Liver (tissue), 9 donors: ENCODE results near the gene FASTK. TPM values are rescaled to one million over a fixed set of nuclear protein-coding genes. Genes with fewer than 3 reads are reported as not detected.

Source experiments
- DNase-seq: peaks from one replicate; pipeline ENCODE4 v3.0.0-alpha.2; 2017; ENCODE audit warnings: low spot score
- H3K27ac ChIP-seq, 2 donors: one replicate each; pipeline ENCODE4 v1.7.0; 2013; ENCODE audit warnings: inconsistent platforms in 2 of 2, low read length in 2 of 2, control low read depth in 1 of 2, low read depth in 1 of 2, mild to moderate bottlenecking in 1 of 2
- H3K27me3 ChIP-seq, 4 donors: one replicate each; pipeline versions ENCODE4 v1.6.1 to v1.7.0; 2013; ENCODE audit warnings: low read length in 3 of 4, inconsistent platforms in 1 of 4, mild to moderate bottlenecking in 1 of 4, moderate library complexity in 1 of 4; ENCODE audit not compliant: control insufficient read depth in 4 of 4, insufficient read depth in 4 of 4
- H3K36me3 ChIP-seq, 4 donors: one replicate each; pipeline versions ENCODE4 v1.6.1 to v1.7.0; 2013; ENCODE audit warnings: low read length in 3 of 4, mild to moderate bottlenecking in 3 of 4, low read depth in 1 of 4, moderate library complexity in 1 of 4; ENCODE audit not compliant: control insufficient read depth in 4 of 4, insufficient read depth in 3 of 4
- H3K4me1 ChIP-seq, 4 donors: one replicate each; pipeline versions ENCODE4 v1.6.1 to v1.7.0; 2013; ENCODE audit warnings: low read length in 3 of 4, mild to moderate bottlenecking in 3 of 4, moderate library complexity in 1 of 4; ENCODE audit not compliant: control insufficient read depth in 4 of 4, insufficient read depth in 4 of 4
- H3K4me3 ChIP-seq, 3 donors: one replicate each; pipeline versions ENCODE4 v1.6.1 to v1.7.0; 2013; ENCODE audit warnings: low read length in 3 of 3, control low read depth in 1 of 3, low read depth in 1 of 3, mild to moderate bottlenecking in 1 of 3
- H3K9ac ChIP-seq, 2 donors: one replicate each; pipeline ENCODE4 v1.7.0; 2013; ENCODE audit warnings: low read length in 2 of 2, mild to moderate bottlenecking in 2 of 2, moderate library complexity in 2 of 2, control low read depth in 1 of 2, low read depth in 1 of 2
- H3K9me3 ChIP-seq, 4 donors: one replicate each; pipeline versions ENCODE4 v1.6.1 to v1.7.0; 2013; ENCODE audit warnings: low read length in 3 of 4; ENCODE audit not compliant: control insufficient read depth in 4 of 4
- ATF3 ChIP-seq: IDR thresholded peaks from 2 replicates; pipeline ENCODE4 v1.6.1; 2016; ENCODE audit warnings: antibody characterized with exemption
- EGR1 ChIP-seq, 2 donors: IDR thresholded peaks; 2 replicates each; pipeline ENCODE4 v1.6.1; 2016 to 2018; ENCODE audit warnings: antibody characterized with exemption in 2 of 2, low read depth in 2 of 2
- FOXA1 ChIP-seq: IDR thresholded peaks from 2 replicates; pipeline ENCODE4 v1.6.1; 2016; ENCODE audit warnings: antibody characterized with exemption
- FOXA2 ChIP-seq: IDR thresholded peaks from 2 replicates; pipeline ENCODE4 v1.6.1; 2016; ENCODE audit warnings: antibody characterized with exemption
- GABPA ChIP-seq, 2 donors: IDR thresholded peaks in 1 of 2; conservative IDR thresholded peaks in 1 of 2; 2 replicates each; pipeline ENCODE4 v1.6.1; 2016; ENCODE audit warnings: antibody characterized with exemption in 2 of 2, mild to moderate bottlenecking in 1 of 2, moderate library complexity in 1 of 2
- HNF4A ChIP-seq, 2 donors: conservative IDR thresholded peaks; 2 replicates each; pipeline ENCODE4 v1.6.1; 2016; ENCODE audit warnings: antibody characterized with exemption in 2 of 2, mild to moderate bottlenecking in 2 of 2
- HNF4G ChIP-seq: IDR thresholded peaks from 2 replicates; pipeline ENCODE4 v1.6.1; 2016; ENCODE audit warnings: antibody characterized with exemption
- JUND ChIP-seq, 2 donors: IDR thresholded peaks; 2 replicates each; pipeline ENCODE4 v1.6.1; 2016; ENCODE audit warnings: antibody characterized with exemption in 2 of 2
- NR2F2 ChIP-seq: IDR thresholded peaks from 2 replicates; pipeline ENCODE4 v1.6.1; 2016; ENCODE audit warnings: antibody characterized with exemption
- RAD21 ChIP-seq, 2 donors: IDR thresholded peaks; 2 replicates each; pipeline ENCODE4 v1.6.1; 2016; ENCODE audit warnings: antibody characterized with exemption in 2 of 2, mild to moderate bottlenecking in 2 of 2
- REST ChIP-seq: IDR thresholded peaks from 2 replicates; pipeline ENCODE4 v1.6.1; 2016; ENCODE audit warnings: antibody characterized with exemption, mild to moderate bottlenecking
- RXRA ChIP-seq, 2 donors: IDR thresholded peaks; 2 replicates each; pipeline ENCODE4 v1.6.1; 2017 to 2018; ENCODE audit warnings: antibody characterized with exemption in 2 of 2, mild to moderate bottlenecking in 1 of 2
- SP1 ChIP-seq: IDR thresholded peaks from 2 replicates; pipeline ENCODE4 v1.6.1; 2018; ENCODE audit warnings: antibody characterized with exemption, mild to moderate bottlenecking
- TAF1 ChIP-seq: conservative IDR thresholded peaks from 2 replicates; pipeline ENCODE4 v1.6.1; 2016; ENCODE audit warnings: antibody characterized with exemption, mild to moderate bottlenecking
- YY1 ChIP-seq: IDR thresholded peaks from 2 replicates; pipeline ENCODE4 v1.6.1; 2016; ENCODE audit warnings: antibody characterized with exemption, mild to moderate bottlenecking
- WGBS: extraction: QIAGEN DNeasy Blood & Tissue Kit; methylation state at CpG from one replicate; pipeline ENCODE4 v1.1.7; 2013; 5-methylcytosine and 5-hydroxymethylcytosine counted together
- polyA plus RNA-seq, 2 donors: library from polyadenylated mRNA; stranded (reverse) in 1 of 2; unstranded in 1 of 2; fragments of 200-250 nt in 1 of 2; fragments of >200 nt in 1 of 2; fragmentation: Nextera tagmentation in 1 of 2; extraction: Ambion mirVana in 1 of 2; gene quantifications; one replicate each; pipeline versions ENCODE4 v1.2.1 to v1.2.3, GENCODE V29; 2013 to 2015
- total RNA-seq, 2 donors: library from RNA; depleted of rRNA; stranded (reverse); fragments of >200 nt; gene quantifications; one replicate each; pipeline ENCODE4 v1.2.3, GENCODE V29; 2014
- TF ChIP-seq, protein P1 (sequence below): IDR thresholded peaks from 2 replicates; pipeline ENCODE4 v1.6.1; 2016; ENCODE audit warnings: antibody characterized with exemption
- TF ChIP-seq, protein P2 (sequence below): fragments of 150-350 bp; IDR thresholded peaks from 2 replicates; pipeline ENCODE4 v1.5.1; 2017; ENCODE audit warnings: improper control_type of control experiment, low read depth, low read length; ENCODE audit not compliant: missing input control
- TF ChIP-seq, protein P3 (sequence below): IDR thresholded peaks from 2 replicates; pipeline ENCODE4 v1.6.1; 2016; ENCODE audit warnings: antibody characterized with exemption
- donor health status: healthy.
- donor health status: healthy.
- donor health status: healthy.
- donor health status: healthy.
- donor health status: healthy.

Gene FASTK
- total and polyA plus RNA-seq, 4 donors: 31.1 to 62.8 (median 43.7) TPM

GRCh38 chr7:151125470-151125845, 44.8 kb upstream of the FASTK start:
- TF ChIP-seq SP1 (no peak), ATF3 (no peak), FOXA1 (no peak), GABPA (IDR thresholded peaks at IDR 0.05 in 1 of 2, conservative IDR thresholded peaks at IDR 0.05 in 1 of 2) (no peak), RAD21 (IDR thresholded peaks at IDR 0.05) (no peak)
- TF ChIP-seq, protein P1, sequence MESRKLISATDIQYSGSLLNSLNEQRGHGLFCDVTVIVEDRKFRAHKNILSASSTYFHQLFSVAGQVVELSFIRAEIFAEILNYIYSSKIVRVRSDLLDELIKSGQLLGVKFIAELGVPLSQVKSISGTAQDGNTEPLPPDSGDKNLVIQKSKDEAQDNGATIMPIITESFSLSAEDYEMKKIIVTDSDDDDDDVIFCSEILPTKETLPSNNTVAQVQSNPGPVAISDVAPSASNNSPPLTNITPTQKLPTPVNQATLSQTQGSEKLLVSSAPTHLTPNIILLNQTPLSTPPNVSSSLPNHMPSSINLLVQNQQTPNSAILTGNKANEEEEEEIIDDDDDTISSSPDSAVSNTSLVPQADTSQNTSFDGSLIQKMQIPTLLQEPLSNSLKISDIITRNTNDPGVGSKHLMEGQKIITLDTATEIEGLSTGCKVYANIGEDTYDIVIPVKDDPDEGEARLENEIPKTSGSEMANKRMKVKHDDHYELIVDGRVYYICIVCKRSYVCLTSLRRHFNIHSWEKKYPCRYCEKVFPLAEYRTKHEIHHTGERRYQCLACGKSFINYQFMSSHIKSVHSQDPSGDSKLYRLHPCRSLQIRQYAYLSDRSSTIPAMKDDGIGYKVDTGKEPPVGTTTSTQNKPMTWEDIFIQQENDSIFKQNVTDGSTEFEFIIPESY: no peak
- TF ChIP-seq, protein P2, sequence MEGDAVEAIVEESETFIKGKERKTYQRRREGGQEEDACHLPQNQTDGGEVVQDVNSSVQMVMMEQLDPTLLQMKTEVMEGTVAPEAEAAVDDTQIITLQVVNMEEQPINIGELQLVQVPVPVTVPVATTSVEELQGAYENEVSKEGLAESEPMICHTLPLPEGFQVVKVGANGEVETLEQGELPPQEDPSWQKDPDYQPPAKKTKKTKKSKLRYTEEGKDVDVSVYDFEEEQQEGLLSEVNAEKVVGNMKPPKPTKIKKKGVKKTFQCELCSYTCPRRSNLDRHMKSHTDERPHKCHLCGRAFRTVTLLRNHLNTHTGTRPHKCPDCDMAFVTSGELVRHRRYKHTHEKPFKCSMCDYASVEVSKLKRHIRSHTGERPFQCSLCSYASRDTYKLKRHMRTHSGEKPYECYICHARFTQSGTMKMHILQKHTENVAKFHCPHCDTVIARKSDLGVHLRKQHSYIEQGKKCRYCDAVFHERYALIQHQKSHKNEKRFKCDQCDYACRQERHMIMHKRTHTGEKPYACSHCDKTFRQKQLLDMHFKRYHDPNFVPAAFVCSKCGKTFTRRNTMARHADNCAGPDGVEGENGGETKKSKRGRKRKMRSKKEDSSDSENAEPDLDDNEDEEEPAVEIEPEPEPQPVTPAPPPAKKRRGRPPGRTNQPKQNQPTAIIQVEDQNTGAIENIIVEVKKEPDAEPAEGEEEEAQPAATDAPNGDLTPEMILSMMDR: no peak
- no peak overlapping the region for H3K9ac ChIP-seq
- no peak for DNase-seq
- no peak overlapping the region for H3K27ac ChIP-seq
- H3K27me3 ChIP-seq: no peaks in the 10 kb centered on the region
- no peaks in the 10 kb centered on the region for H3K9me3 ChIP-seq
- H3K4me1 ChIP-seq: no peaks in the 10 kb centered on the region
- no peak overlapping the region for H3K4me3 ChIP-seq
- H3K36me3 ChIP-seq: peaks cover 2 to 30% (median 16%) of the 10 kb centered on the region in 4 donors
- 58% methylated on average over 22 of the region's 22 CpGs for WGBS

DNA sequence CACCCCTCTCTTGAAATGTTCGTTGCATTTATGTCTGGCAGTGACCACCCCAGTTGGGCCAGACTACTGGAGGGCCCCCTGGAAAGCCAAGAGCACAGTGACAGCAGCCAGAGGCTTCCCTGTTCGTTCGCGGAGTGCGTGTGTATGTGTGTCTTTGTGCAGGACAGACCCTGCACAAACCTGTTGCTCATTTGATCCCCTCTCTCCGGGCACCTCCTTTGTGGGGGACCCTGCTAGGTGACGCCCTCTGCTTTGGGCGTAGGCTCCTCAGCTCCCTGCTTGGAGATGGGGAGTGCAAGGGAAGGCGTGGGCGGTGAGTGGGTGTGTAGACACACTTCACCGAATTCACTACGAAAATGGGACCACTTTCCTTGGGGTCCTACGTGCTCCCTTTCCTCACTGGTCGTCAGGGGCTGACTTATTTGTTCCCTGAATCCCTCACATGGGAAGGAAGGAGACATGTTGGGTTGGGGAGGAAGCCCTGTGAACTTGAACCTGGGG, 44.3 kb upstream of the FASTK start:
- WGBS: 94% methylated on average over 14 of the region's 14 CpGs
- no peaks in the 10 kb centered on the region for H3K9me3 ChIP-seq
- DNase-seq: no peak
- H3K27ac ChIP-seq: no peak overlapping the region
- H3K27me3 ChIP-seq: no peaks in the 10 kb centered on the region
- no peak for TF ChIP-seq REST
- TF ChIP-seq, protein P3, sequence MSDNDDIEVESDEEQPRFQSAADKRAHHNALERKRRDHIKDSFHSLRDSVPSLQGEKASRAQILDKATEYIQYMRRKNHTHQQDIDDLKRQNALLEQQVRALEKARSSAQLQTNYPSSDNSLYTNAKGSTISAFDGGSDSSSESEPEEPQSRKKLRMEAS: no peak
- no peak for TF ChIP-seq HNF4G
- no peak for TF ChIP-seq RXRA (IDR thresholded peaks at IDR 0.05)
- TF ChIP-seq EGR1 (IDR thresholded peaks at IDR 0.05; ENCODE audit: low read depth in 2 of 2): no peak
- TF ChIP-seq TAF1: no peak
- no peak for TF ChIP-seq RAD21 (IDR thresholded peaks at IDR 0.05)
- no peak for TF ChIP-seq YY1
- no peak for TF ChIP-seq GABPA (IDR thresholded peaks at IDR 0.05 in 1 of 2, conservative IDR thresholded peaks at IDR 0.05 in 1 of 2)
- no peak for TF ChIP-seq HNF4A (conservative IDR thresholded peaks at IDR 0.05)
- TF ChIP-seq NR2F2: no peak
- TF ChIP-seq, protein P1: no peak
- no peak for TF ChIP-seq JUND (IDR thresholded peaks at IDR 0.05)
- no peak for TF ChIP-seq SP1
- TF ChIP-seq, protein P2: no peak
- no peak for TF ChIP-seq FOXA2
- no peak for TF ChIP-seq ATF3
- TF ChIP-seq FOXA1: no peak
- no peaks in the 10 kb centered on the region for H3K4me1 ChIP-seq
- H3K9ac ChIP-seq: no peak overlapping the region
- peaks cover 2 to 30% (median 14%) of the 10 kb centered on the region in 4 donors for H3K36me3 ChIP-seq
- H3K4me3 ChIP-seq: no peak overlapping the region
